NCI-H1092 (cell line): ENCODE data around the gene LYL1.
A peak's percentile ranks its signal among the peaks of the same experiment; 100 is the strongest.

Experiments
- DNase-seq: peaks from one replicate; lab custom pipeline; 2025; lab: John Stamatoyannopoulos, UW

LYL1 gene

GRCh38 chr19:13104848-13105711 is 2.4 kb upstream of the LYL1 start:
- DNase-seq = no peak

GRCh38 chr19:13104360-13104847 is 1.7 kb upstream of the LYL1 start:
- no peak for DNase-seq

DNA sequence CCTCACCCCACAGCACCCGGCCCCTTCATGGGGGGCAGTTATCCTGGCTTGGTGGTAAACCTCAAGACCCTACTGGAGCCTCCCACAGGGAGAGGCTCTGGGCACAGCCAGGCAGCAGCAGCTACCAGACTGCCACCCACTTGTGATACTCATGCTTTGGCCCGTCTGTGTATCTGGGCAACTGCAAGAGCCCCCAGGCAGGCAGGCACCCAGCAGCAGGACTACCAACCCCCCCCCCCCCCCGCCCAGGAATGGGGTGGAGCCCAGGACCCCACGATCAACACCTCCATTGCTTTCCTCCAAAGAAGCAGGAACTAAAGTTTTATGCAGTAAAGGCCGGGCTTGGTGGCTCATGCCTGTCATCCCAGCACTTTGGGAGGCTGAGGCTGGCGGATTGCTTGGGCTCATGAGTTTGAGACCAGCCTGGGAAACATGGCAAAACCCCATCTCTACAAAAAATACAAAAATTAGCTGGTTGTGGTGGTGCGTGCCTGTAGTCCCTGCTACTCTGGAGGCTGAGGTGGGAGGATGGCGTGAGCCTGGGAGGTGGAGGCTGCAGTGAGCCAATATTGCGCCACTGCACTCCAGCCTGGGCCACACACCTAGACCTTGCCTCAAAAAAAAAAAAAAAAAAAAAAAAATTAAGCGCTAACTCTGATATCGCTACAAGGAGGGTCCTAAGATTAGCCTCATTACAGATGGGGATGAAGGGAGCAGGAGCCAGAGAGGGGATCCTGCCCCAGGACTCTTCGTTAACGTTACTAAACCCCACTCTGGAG is 1.1 kb upstream of the LYL1 start:
- no peak for DNase-seq

DNA sequence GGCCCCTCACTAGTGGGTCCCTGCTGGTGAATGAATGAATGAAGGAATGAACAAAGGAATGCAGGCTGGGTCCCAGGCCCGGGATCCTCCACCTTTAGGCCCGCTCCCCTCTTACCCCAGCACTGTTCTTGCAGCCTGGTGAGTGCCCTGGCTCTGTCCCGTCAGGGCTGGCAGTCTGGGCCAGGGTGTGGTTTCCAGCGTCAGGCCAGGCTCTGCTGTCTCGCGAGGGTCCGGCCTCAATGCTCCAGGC is 317 bp downstream of the LYL1 start:
- DNase-seq = no peak

DNA sequence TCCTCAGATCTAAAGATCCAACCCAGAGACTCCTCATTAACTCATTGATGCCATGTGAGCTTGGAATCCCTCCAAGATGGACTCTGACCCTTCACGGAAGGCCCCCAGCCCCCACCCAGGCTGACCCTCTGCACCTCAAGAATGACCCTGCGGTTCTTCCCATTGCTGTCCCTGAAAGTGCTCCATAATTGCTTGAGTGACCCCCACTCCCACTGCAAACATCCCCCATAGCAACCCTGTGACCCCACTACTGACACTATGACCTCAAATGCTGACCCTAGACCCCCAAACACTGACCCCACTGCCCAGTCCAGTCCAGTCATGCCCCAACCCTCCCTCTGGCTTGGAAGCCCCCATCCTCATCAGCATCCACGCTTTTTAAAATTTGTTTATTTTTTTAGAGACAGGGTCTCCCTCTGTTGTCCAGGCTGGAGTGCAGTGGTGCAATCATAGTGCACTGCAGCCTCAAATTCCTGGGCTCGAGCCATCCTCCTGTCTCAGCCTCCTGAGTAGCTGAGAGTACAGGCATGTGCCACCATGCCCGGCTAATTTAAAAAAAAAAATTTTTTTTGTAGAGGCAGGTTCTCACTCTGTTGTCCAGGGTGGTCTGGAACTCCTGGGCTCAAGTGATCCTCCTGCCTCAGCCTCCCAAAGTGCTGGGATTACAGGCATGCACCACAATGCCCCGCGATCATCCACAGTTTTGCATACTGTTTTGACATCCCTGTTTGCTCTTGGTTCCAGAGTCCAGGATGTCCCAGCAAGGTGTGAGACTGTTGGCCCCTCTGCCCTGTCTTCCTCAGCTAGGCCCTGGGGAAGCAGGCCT is 855 bp downstream of the LYL1 start:
- DNase-seq = no peak

GRCh38 chr19:13100841-13101589 is 1.6 kb downstream of the LYL1 start:
- no peak for DNase-seq

GRCh38 chr19:13100031-13100588 is 2.5 kb downstream of the LYL1 start:
- DNase-seq = no peak

DNA sequence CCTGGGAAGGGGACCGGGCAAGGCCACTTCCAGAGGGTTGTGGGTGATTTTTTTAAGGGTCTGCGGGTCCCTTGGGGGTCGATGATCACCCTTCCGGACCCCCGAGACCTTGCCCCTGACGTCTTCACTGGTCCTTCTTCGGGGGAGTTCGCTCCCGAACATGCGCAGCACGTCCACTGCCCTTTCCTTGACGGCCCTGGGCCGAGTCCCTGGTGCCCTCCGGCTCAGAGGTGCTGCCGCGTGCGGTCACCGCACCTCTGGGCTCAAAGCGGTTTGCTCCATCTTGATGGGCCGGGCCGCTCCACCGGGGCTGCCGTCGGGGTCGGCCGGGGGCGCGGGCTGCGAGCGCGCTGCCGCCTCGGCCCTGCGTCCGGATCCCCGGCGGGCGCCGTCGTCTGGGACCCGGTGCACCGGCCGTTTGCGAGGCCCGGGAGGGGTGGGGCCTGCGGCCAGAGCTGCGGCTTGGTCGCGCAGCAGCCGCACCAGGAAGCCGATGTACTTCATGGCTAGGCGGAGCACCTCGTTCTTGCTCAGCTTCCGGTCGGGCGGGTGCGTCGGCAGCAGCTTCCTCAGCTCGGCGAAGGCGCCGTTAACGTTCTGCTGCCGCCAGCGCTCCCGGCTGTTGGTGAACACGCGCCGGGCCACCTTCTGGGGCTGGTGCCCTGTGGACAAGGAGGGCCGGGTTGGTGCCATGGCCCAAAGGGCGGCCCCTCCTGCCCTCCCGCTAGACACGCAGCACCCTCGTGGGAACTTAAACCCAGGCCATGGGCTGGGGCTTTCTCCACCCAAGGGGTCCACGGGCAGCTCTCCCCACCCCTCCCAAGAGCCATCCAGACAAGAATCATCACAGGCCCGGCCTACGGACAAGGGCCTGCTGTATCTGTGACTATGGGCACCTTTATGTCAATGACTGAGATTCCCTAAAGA is 3.3 kb downstream of the LYL1 start:
- DNase-seq = no peak

- no peak for DNase-seq
Measured at GRCh38 chr19:13098277-13099072, 4.2 kb downstream of the LYL1 start.

DNA sequence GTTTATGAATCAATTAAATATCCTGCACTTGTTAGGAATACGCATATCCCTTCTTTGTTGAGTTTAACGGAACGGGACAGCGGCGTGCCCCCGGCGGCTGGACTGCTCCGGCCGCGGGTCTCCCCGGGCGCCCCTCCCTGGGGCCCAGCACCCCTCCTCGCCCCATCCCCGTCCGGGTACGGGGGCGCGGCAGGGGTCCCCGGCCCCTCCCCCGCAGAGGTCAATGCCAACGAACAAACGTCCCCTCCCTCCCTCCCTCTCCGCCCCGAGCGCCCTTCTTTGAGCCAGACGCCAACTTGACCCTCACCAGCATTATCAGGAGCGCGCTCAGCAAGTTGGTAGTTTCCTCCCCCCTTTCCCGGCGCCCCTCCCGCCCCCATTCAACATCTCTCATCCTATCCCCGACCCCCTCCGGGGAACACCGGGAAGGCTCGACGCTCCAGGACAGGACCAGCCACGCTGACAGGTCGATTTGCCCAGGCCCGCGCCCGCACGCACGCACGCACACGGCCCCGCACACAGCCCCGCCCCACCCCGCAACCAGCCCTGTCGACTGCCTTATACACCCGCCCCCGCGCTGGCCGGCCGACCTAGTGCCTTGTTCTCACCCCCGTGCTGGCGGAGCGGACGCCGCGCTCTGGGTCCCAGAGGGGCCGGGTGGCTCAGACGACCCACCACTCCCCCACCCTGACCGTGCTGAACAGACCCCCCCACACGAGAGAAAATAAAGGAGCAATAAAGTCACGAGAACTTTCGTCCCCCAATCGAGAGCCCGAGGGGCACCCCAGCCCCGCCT is 5.0 kb downstream of the LYL1 start:
- no peak for DNase-seq

- DNase-seq = no peak
Measured at GRCh38 chr19:13097033-13097462, 5.6 kb downstream of the LYL1 start.

GRCh38 chr19:13095934-13096927 is 6.4 kb downstream of the LYL1 start:
- no peak for DNase-seq

GRCh38 chr19:13095393-13095784 is 7.3 kb downstream of the LYL1 start:
- no peak for DNase-seq

DNA sequence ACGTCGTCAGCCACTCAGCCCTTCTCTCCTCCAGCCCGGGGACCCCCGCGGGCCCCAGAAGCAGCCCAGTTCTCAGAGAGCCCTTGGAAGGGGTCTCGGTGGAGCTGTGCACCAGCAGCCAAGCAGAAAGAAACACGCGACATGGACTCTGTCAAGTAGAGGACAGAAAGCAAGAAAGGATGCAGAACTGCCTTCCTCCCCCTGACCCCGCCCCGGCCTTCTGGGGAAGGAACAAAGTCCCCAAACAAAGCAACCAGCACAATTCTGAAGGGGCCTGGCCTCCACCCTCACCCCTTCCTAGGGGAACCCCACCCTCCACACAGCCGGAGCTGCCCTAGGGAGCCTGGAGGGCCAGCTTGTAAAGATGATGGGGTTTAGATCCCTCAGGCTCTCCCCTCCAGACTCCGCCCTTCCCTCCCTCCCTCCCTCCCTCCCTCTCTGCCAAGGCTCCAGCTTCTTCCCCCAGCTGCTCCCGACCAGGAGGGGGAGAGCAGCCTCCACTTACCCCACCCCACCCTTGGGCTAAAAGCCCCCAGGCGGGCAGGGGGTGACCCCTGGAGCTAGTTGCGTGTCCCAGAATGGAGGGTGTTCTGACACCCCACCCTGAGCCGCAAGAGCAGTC is 7.8 kb downstream of the LYL1 start:
- no peak for DNase-seq

GRCh38 chr19:13094106-13094504 is 8.6 kb downstream of the LYL1 start:
- DNase-seq = peak; percentile 26

GRCh38 chr19:13093407-13094105 is 9.1 kb downstream of the LYL1 start:
- DNase-seq = peak; percentile 74
